A549 (cell line): ENCODE data around the gene SH3PXD2A. TPM values are rescaled to one million over a fixed set of nuclear protein-coding genes. Genes with fewer than 3 reads are reported as not detected.

Experiments used
- ATAC-seq, 2 experiments: fragments of 200-7000 bp in 1 of 2; fragments of >200 bp in 1 of 2; cut with Nextera tagmentation in 1 of 2; cut with Tn5 transposase in 1 of 2; 3 replicates each; pipeline versions ENCODE4 v1.8.0 to v1.9.1; 2018 to 2020; ENCODE audit warnings: mild to moderate bottlenecking in 1 of 2, moderate library complexity in 1 of 2
- CTCF ChIA-PET: fragments of 300-600 bp; sonication (Branson Sonifier 250); formaldehyde crosslinking; extraction: SDS; loops from one replicate; lab custom pipeline; 2021; ENCODE audit warnings: antibody characterized with exemption, inconsistent platforms; lab: Yijun Ruan, JAX
- POLR2A ChIA-PET: fragments of 350-600 bp; formaldehyde crosslinking; extraction: SDS; loops from one replicate; lab custom pipeline; 2021; ENCODE audit warnings: antibody characterized with exemption, inconsistent platforms; lab: Yijun Ruan, JAX
- DNase-seq, 2 experiments: peaks; one replicate each; pipeline versions ENCODE4 v3.0.0 to v3.0.0-alpha.2; 2011 to 2016; ENCODE audit warnings: low read depth in 1 of 2, low spot score in 1 of 2
- FAIRE-seq: peaks from 2 replicates; lab custom pipeline; 2011; peaks lifted over from hg19 to GRCh38; lab: Jason Lieb, UNC
- H3K27ac ChIP-seq, 2 experiments: fragments of >200 bp; sonication (Bioruptor Twin); formaldehyde crosslinking; 3 replicates each; pipeline ENCODE4 v1.5.1; 2016 to 2017
- H3K4me1 ChIP-seq: fragments of >200 bp; sonication (Bioruptor Twin); formaldehyde crosslinking; 3 replicates; pipeline ENCODE4 v1.6.1; 2016
- H3K4me2 ChIP-seq: fragments of >200 bp; sonication (Bioruptor Twin); formaldehyde crosslinking; 3 replicates; pipeline ENCODE4 v1.6.1; 2016
- H3K4me3 ChIP-seq: fragments of >200 bp; sonication (Bioruptor Twin); formaldehyde crosslinking; 3 replicates; pipeline ENCODE4 v1.5.1; 2016
- H3K9me3 ChIP-seq: fragments of >200 bp; sonication (Bioruptor Twin); formaldehyde crosslinking; 3 replicates; pipeline ENCODE4 v1.6.1; 2016
- CHD2 ChIP-seq: fragments of 150-350 bp; IDR thresholded peaks from 2 replicates; pipeline ENCODE4 v1.6.1; 2014; ENCODE audit warnings: low read length; ENCODE audit not compliant: partially characterized antibody
- CHD4 ChIP-seq: fragments of 200-600 bp; sonication (generic); IDR thresholded peaks from 2 replicates; pipeline ENCODE4 v1.6.1; 2016; ENCODE audit warnings: antibody characterized with exemption, mild to moderate bottlenecking, borderline replicate concordance
- EHMT2 ChIP-seq: fragments of 200-600 bp; sonication (generic); IDR thresholded peaks from 2 replicates; pipeline ENCODE4 v1.6.1; 2016; ENCODE audit warnings: antibody characterized with exemption, low read depth, mild to moderate bottlenecking, moderate library complexity
- EP300 ChIP-seq, 2 experiments: fragments of >200 bp; sonication (Bioruptor Twin); formaldehyde crosslinking; IDR thresholded peaks; 2 replicates in 1 of 2; 3 replicates in 1 of 2; pipeline ENCODE4 v1.6.1; 2016 to 2017
- FOXS1 ChIP-seq: fragments of 250-450 bp; sonication (Bioruptor Pico); IDR thresholded peaks from 2 replicates; pipeline ENCODE4 v1.5.0; 2020; ENCODE audit warnings: mild to moderate bottlenecking, moderate library complexity
- GATA3 ChIP-seq: IDR thresholded peaks from 2 replicates; pipeline ENCODE4 v1.6.1; 2012; ENCODE audit warnings: borderline replicate concordance
- HDAC2 ChIP-seq: fragments of 200-600 bp; sonication (generic); IDR thresholded peaks from 2 replicates; pipeline ENCODE4 v1.6.1; 2016
- HEYL ChIP-seq: fragments of 250-450 bp; sonication (Bioruptor Pico); IDR thresholded peaks from 2 replicates; pipeline ENCODE4 v1.8.0; 2021; ENCODE audit warnings: mild to moderate bottlenecking, moderate library complexity
- HOXB5 ChIP-seq: fragments of 250-450 bp; sonication (Bioruptor Pico); IDR thresholded peaks from 2 replicates; pipeline ENCODE4 v1.5.0; 2020; ENCODE audit warnings: mild to moderate bottlenecking, moderate library complexity
- JUNB ChIP-seq: fragments of >200 bp; sonication (Bioruptor Twin); formaldehyde crosslinking; IDR thresholded peaks from 2 replicates; pipeline ENCODE4 v1.6.1; 2016
- KDM1A ChIP-seq: fragments of 200-600 bp; sonication (generic); IDR thresholded peaks from 2 replicates; pipeline ENCODE4 v1.6.1; 2016; ENCODE audit warnings: low read depth, mild to moderate bottlenecking
- POLR2A ChIP-seq: IDR thresholded peaks from 2 replicates; pipeline ENCODE4 v1.6.1; 2012; ENCODE audit warnings: mild to moderate bottlenecking, low read length
- POLR2AphosphoS2 ChIP-seq: conservative IDR thresholded peaks from 2 replicates; pipeline ENCODE4 v1.6.1; 2012; ENCODE audit warnings: low read length, improper control_type of control experiment, inconsistent platforms
- RAD21 ChIP-seq, 2 experiments: fragments of >200 bp in 1 of 2; sonication (Bioruptor Twin) in 1 of 2; formaldehyde crosslinking in 1 of 2; IDR thresholded peaks in 1 of 2; conservative IDR thresholded peaks in 1 of 2; 2 replicates in 1 of 2; 3 replicates in 1 of 2; pipeline ENCODE4 v1.6.1; 2012 to 2018; ENCODE audit warnings: inconsistent platforms in 1 of 2
- RCOR1 ChIP-seq: fragments of 150-350 bp; IDR thresholded peaks from 2 replicates; pipeline ENCODE4 v1.6.1; 2014; ENCODE audit warnings: antibody characterized with exemption, low read length, low read depth
- SMC3 ChIP-seq: fragments of >200 bp; sonication (Bioruptor Twin); formaldehyde crosslinking; IDR thresholded peaks from 3 replicates; pipeline ENCODE4 v1.6.1; 2018; ENCODE audit warnings: inconsistent platforms
- SREBF2 ChIP-seq: fragments of 450-650 bp; IDR thresholded peaks from 2 replicates; pipeline ENCODE4 v1.6.1; 2014; ENCODE audit warnings: mild to moderate bottlenecking, moderate library complexity
- TFCP2L1 ChIP-seq: fragments of 250-450 bp; sonication (Bioruptor Pico); IDR thresholded peaks from 2 replicates; pipeline ENCODE4 v1.5.0; 2021; ENCODE audit warnings: mild to moderate bottlenecking
- ZFP36 ChIP-seq: fragments of 450-650 bp; IDR thresholded peaks from 2 replicates; pipeline ENCODE4 v1.6.1; 2014; ENCODE audit warnings: borderline replicate concordance; ENCODE audit not compliant: partially characterized antibody
- WGBS: methylation state at CpG from one replicate; pipeline ENCODE4 v1.1.6; 2017; ENCODE audit errors: missing lambda C conversion rate; 5-methylcytosine and 5-hydroxymethylcytosine counted together
- polyA plus RNA-seq, 4 experiments: library from polyadenylated mRNA; depleted of rRNA in 3 of 4; stranded (reverse); fragments of >200 nt; fragmentation: RNase III in 1 of 4; extraction: RNeasy Plus Mini Kit Qiagen cat#74134 plus additional on column Dnase treatment in 1 of 4; gene quantifications; 2 replicates in 3 of 4; 3 replicates in 1 of 4; pipeline ENCODE4 v1.2.3, GENCODE V29; 2011 to 2017
- TF ChIP-seq, protein P1 (sequence below): fragments of 250-450 bp; sonication (Bioruptor Pico); IDR thresholded peaks from 2 replicates; pipeline ENCODE4 v1.5.0; 2021; ENCODE audit warnings: mild to moderate bottlenecking, moderate library complexity, borderline replicate concordance
- TF ChIP-seq, protein P2 (sequence below): fragments of >200 bp; sonication (Bioruptor Twin); formaldehyde crosslinking; IDR thresholded peaks from 3 replicates; pipeline ENCODE4 v1.5.1; 2016

The SH3PXD2A gene
- polyA plus RNA-seq, 2 of the 4 experiments (the other 2 are of a cell fraction), result 2.4 to 3.9 TPM

- ATAC-seq (no peak), FAIRE-seq (no peak), DNase-seq (no peak)
- Histone ChIP-seq H3K4me1 (peaks cover 10% of the 10 kb centered on the region), H3K4me2 (no peak overlapping the region), H3K27ac (no peak overlapping the region), H3K9me3 (no peaks in the 10 kb centered on the region), H3K4me3 (no peak overlapping the region)
- ChIA-PET CTCF (interaction anchor here (0.9 to 1.1 kb wide), 3 partner anchors 10 to 28 kb away, joined by 3 to 4 read pairs (median 3); no protein-coding TSS in a partner anchor), POLR2A (no interaction called here)
- WGBS, result 84% methylated on average over 5 of the region's 5 CpGs
- TF ChIP-seq EP300 (IDR thresholded peaks at IDR 0.05) (no peak), RCOR1 (no peak), SREBF2 (no peak), EHMT2 (no peak), ZFP36 (no peak)
Measured at GRCh38 chr10:103740611-103741010, 114.8 kb downstream of the SH3PXD2A start.

DNA sequence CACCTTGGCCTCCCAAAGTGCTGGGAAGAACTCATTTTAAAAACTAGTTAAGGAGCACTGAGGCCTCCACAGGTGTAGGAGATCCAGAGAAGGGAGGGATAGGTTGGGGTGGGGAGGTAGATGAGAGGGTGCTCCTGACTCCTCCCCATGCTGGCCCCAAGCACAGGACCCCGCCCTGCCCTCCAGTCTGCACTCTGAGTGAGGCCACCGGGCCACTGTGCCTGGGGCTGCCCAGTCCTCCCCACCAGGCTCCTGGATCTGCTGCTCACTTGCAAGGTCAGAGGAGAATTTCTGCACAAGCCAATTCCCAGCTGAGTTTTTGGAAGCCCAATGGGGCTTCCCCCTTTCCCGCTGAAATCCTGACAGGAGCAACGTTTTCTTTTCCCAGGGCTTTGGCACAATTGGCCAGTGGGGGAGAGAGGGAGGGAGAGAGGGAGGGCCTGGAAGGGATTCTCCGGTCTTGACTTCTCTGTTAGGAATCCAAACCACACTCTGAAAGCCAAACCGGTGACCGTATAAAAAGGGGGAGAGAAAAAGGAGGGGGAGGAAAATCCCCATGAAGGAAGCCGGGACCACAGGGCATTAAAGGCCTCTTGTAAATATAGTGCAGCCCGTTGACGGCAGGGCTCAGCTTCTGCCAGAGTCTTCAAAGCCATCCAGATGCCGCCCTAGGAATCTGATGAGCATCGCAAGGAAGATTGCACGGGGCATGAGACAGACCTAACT, 116.2 kb downstream of the SH3PXD2A start:
- TF ChIP-seq ZFP36, result no peak
- no peak for TF ChIP-seq GATA3
- TF ChIP-seq KDM1A, result no peak
- TF ChIP-seq SMC3, result no peak
- no peak for TF ChIP-seq CHD2
- TF ChIP-seq, protein P1, sequence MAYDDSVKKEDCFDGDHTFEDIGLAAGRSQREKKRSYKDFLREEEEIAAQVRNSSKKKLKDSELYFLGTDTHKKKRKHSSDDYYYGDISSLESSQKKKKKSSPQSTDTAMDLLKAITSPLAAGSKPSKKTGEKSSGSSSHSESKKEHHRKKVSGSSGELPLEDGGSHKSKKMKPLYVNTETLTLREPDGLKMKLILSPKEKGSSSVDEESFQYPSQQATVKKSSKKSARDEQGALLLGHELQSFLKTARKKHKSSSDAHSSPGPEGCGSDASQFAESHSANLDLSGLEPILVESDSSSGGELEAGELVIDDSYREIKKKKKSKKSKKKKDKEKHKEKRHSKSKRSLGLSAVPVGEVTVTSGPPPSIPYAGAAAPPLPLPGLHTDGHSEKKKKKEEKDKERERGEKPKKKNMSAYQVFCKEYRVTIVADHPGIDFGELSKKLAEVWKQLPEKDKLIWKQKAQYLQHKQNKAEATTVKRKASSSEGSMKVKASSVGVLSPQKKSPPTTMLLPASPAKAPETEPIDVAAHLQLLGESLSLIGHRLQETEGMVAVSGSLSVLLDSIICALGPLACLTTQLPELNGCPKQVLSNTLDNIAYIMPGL (CRISPR knock-in tag), result no peak
- TF ChIP-seq TFCP2L1 (CRISPR knock-in tag), result no peak
- TF ChIP-seq HEYL, result no peak
- TF ChIP-seq JUNB, result no peak
- TF ChIP-seq FOXS1 (CRISPR knock-in tag), result no peak
- no peak for TF ChIP-seq CHD4
- no peak for TF ChIP-seq POLR2AphosphoS2
- no peak for TF ChIP-seq HDAC2
- no peak for TF ChIP-seq RAD21 (conservative IDR thresholded peaks at IDR 0.05 in 1 of 2, IDR thresholded peaks at IDR 0.05 in 1 of 2)
- TF ChIP-seq HOXB5 (CRISPR knock-in tag), result no peak
- TF ChIP-seq EP300 (IDR thresholded peaks at IDR 0.05), result no peak
- TF ChIP-seq, protein P2, sequence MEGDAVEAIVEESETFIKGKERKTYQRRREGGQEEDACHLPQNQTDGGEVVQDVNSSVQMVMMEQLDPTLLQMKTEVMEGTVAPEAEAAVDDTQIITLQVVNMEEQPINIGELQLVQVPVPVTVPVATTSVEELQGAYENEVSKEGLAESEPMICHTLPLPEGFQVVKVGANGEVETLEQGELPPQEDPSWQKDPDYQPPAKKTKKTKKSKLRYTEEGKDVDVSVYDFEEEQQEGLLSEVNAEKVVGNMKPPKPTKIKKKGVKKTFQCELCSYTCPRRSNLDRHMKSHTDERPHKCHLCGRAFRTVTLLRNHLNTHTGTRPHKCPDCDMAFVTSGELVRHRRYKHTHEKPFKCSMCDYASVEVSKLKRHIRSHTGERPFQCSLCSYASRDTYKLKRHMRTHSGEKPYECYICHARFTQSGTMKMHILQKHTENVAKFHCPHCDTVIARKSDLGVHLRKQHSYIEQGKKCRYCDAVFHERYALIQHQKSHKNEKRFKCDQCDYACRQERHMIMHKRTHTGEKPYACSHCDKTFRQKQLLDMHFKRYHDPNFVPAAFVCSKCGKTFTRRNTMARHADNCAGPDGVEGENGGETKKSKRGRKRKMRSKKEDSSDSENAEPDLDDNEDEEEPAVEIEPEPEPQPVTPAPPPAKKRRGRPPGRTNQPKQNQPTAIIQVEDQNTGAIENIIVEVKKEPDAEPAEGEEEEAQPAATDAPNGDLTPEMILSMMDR, result no peak
- no peak for TF ChIP-seq POLR2A
- Histone ChIP-seq H3K4me2 (no peak overlapping the region), H3K27ac (peak overlapping the region in 1 of 2 experiments; percentile 27; a peak in 1 of 6 replicates), H3K9me3 (no peaks in the 10 kb centered on the region), H3K4me3 (no peak overlapping the region), H3K4me1 (peaks cover 5% of the 10 kb centered on the region; the same call in 2 of the 3 replicates)
- ATAC-seq (no peak), DNase-seq (no peak), FAIRE-seq (no peak)
- 67% methylated on average over 13 of the region's 13 CpGs for WGBS
- ChIA-PET POLR2A (no interaction called here), CTCF (interaction anchor here (0.8 to 1.5 kb wide), 5 partner anchors 12 to 96 kb away, joined by 3 to 4 read pairs (median 3); no protein-coding TSS in a partner anchor)
